GM10248 (cell line): ENCODE measurements around the gene NEXN.

ENCODE experiments used
- CTCF ChIA-PET: fragments of 300-600 bp; sonication (Branson Sonifier 250); formaldehyde crosslinking; extraction: SDS; loops from one replicate; lab custom pipeline; 2021; ENCODE audit warnings: antibody characterized with exemption; lab: Yijun Ruan, JAX
- POLR2A ChIA-PET: fragments of 350-650 bp; sonication (Branson Sonifier 250); formaldehyde crosslinking; extraction: SDS; loops from one replicate; lab custom pipeline; 2020; ENCODE audit warnings: antibody characterized with exemption; lab: Yijun Ruan, JAX
- DNase-seq: peaks from one replicate; pipeline ENCODE4 v3.0.0; 2012; ENCODE audit errors: extremely low spot score
- TF ChIP-seq, protein P1 (sequence below): IDR thresholded peaks from 2 replicates; pipeline ENCODE4 v1.5.1; 2012; ENCODE audit warnings: mild to moderate bottlenecking, low read depth; ENCODE audit errors: extremely low read depth, missing control alignments, control extremely low read depth

The NEXN gene

DNA sequence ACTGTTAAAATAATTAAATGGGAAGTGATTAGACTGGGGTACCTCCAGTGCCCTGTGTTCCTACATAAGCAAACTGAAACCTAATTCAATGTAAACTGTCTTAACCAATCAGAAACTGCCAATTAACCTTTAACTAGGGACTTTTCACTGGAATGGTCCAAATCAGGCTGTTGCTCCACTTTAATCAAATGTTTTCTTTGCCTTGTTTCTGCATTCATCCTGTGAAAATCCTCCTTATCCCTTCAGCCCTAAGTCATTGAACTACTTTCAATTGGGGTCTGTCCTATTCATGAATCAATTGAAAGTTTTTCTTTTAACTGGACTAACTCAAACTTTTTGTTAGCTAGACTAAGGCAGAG, 95.6 kb downstream of the NEXN start:
- ChIA-PET CTCF (interaction anchor here (1.0 kb wide), 1 partner anchor 19 kb away, joined by 3 read pairs; no protein-coding TSS in a partner anchor), POLR2A (no interaction called here)
- TF ChIP-seq, protein P1, sequence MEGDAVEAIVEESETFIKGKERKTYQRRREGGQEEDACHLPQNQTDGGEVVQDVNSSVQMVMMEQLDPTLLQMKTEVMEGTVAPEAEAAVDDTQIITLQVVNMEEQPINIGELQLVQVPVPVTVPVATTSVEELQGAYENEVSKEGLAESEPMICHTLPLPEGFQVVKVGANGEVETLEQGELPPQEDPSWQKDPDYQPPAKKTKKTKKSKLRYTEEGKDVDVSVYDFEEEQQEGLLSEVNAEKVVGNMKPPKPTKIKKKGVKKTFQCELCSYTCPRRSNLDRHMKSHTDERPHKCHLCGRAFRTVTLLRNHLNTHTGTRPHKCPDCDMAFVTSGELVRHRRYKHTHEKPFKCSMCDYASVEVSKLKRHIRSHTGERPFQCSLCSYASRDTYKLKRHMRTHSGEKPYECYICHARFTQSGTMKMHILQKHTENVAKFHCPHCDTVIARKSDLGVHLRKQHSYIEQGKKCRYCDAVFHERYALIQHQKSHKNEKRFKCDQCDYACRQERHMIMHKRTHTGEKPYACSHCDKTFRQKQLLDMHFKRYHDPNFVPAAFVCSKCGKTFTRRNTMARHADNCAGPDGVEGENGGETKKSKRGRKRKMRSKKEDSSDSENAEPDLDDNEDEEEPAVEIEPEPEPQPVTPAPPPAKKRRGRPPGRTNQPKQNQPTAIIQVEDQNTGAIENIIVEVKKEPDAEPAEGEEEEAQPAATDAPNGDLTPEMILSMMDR, result no peak
- DNase-seq, result no peak

DNA sequence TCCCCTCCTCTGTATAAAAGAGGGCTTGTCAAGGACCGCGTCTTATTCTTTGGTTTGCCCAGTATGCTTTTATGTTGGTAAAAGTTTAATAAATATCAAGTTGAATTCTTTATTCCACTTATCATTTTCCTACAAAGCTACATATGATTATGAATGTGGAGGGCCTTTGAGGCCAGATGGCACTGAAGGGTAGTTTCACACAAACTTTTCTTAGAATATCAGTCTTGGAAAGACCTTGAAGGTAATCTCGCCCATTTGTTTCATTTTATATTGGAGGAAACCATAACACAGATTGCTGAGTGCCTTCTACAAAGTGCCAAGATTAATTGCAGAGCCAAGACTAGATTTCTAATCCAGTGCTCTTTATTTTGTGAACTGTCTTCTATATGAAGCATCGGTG, 96.2 kb downstream of the NEXN start:
- TF ChIP-seq, protein P1, result no peak
- DNase-seq, result no peak
- CTCF ChIA-PET, result no interaction called here
- POLR2A ChIA-PET, result no interaction called here

DNA sequence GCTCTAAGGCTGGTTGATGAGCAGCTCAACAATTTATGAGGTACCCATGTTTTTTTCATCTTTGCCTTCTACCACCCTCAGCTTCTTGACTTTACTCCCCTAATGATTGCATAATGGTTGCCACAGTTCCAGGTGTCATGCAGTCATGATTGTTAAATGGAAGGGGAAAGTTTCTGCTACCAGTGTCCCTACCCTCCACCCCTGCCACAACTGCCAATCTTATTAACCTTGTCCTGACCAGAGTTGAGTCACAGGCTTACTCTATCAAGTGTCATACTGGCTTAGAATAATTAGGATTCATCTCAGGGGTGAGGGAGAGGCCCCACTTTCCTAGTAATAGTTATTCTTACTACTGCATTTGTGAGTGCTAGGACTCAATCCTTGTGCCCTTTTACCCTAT, 98.4 kb downstream of the NEXN start:
- no peak for DNase-seq
- ChIA-PET CTCF (interaction anchor here (0.7 to 1.8 kb wide), 2 partner anchors 9 to 15 kb away, joined by 3 to 10 read pairs; no protein-coding TSS in a partner anchor), POLR2A (interaction anchor here (2.5 kb wide), 1 partner anchor 18 kb away, joined by 10 read pairs; the partner anchor contains the start of gene DNAJB4)
- TF ChIP-seq, protein P1, result no peak

DNA sequence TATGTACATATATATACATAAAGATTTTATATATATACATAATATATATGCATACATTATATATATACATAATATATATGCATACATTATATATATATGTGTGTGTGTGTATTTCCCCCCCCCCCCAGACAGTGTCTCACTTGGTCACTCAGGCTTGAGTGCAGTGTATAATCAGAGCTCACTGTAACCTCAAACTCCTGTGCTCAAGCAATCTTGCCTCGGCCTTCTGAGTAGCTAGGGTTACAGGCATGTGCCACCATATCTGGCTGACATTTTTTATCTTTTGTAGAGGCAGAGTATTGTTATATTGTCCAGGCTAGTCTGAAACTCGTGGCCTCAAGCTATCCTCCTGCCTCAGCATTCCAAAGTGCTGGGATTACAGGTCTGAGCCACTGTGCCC, 99.5 kb downstream of the NEXN start:
- ChIA-PET POLR2A (interaction anchor here (0.8 to 2.5 kb wide), 2 partner anchors 15 to 17 kb away, joined by 3 to 10 read pairs; partner anchors contain the start of gene DNAJB4), CTCF (interaction anchor here (1.4 to 1.6 kb wide), 2 partner anchors 8 to 13 kb away, joined by 5 to 11 read pairs; no protein-coding TSS in a partner anchor)
- TF ChIP-seq, protein P1, result no peak
- DNase-seq, result no peak

DNA sequence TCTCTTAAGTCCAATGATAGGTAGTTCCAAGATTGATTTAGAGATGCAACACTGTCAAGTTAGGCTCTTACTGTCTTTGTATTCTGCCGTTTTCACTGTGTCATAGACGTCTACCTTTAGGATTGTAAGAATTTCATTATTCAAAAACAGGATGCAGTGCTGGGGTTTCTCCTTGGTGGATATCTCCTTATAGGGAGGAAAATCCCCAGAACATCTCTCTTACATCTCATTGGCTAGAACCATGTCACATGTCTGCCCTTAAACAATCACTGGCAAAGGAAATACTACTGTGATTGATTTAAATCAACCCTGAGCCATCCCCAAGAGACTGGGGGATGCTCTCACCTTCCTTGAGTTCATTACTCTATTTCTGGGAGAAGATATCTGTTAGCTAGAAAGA, 101.3 kb downstream of the NEXN start:
- ChIA-PET CTCF (interaction anchor here (1.3 to 2.3 kb wide), 6 partner anchors 9 to 68 kb away, joined by 3 to 15 read pairs (median 6); partner anchors contain the start of genes DNAJB4 and FUBP1), POLR2A (interaction anchor here (2.1 kb wide), 1 partner anchor 14 kb away, joined by 20 read pairs; the partner anchor contains the start of gene DNAJB4)
- DNase-seq, result no peak
- TF ChIP-seq, protein P1, result no peak

DNA sequence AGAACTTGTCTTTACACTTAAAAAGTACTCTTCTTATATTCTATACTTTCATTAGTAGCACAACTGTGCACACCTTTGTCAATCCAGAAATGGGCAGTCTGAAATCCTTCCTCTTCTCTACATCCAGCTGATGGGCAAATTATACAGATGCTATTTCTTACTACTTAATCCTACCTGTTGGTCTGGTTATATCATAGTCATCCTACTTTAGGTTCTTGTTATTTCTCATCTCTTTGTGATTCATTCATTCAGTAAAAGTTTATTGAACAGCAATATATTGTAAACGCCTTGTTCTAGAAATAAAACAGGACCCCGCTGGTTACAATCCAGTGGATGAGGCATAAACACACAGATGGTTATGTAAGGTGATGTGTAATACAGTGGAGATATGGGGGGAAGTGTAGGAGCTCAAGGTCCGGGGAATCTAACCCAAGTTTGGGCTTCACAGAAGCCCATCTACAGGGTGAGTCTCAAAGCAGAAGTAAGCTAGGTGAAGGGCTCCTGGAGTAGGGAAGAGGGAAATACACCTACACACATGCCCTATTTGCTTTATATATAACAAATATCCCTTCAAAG, 102.3 kb downstream of the NEXN start:
- POLR2A ChIA-PET, result interaction anchor here (2.1 kb wide), 1 partner anchor 13 kb away, joined by 20 read pairs; the partner anchor contains the start of gene DNAJB4
- no peak for DNase-seq
- TF ChIP-seq, protein P1, result no peak
- CTCF ChIA-PET, result interaction anchor here (1.2 to 2.3 kb wide), 6 partner anchors 10 to 67 kb away, joined by 3 to 15 read pairs (median 6); partner anchors contain the start of genes DNAJB4 and FUBP1
